Breast epithelium (tissue), 4 donors: ENCODE data around the gene NWD2. TPM values are rescaled to one million over a fixed set of nuclear protein-coding genes. Genes with fewer than 3 reads are reported as not detected.

Experiments used
- DNase-seq, 2 donors: peaks; one replicate each; pipeline ENCODE4 v3.0.0-alpha.2; 2019; ENCODE audit warnings: low spot score in 2 of 2
- H3K27ac ChIP-seq, 2 donors: fragments of 200-600 bp; sonication (generic) in 1 of 2; one replicate each; pipeline ENCODE4 v1.5.1; 2016 to 2019; ENCODE audit warnings: mild to moderate bottlenecking in 1 of 2
- H3K27me3 ChIP-seq, 2 donors: fragments of 200-600 bp; sonication (generic) in 1 of 2; one replicate each; pipeline versions ENCODE4 v1.5.1 to v1.6.0; 2017 to 2019; ENCODE audit warnings: control low read depth in 1 of 2, mild to moderate bottlenecking in 1 of 2
- H3K36me3 ChIP-seq: fragments of 200-600 bp; one replicate; pipeline ENCODE4 v1.5.1; 2019
- H3K4me1 ChIP-seq, 2 donors: fragments of 200-600 bp; sonication (generic); one replicate each; pipeline ENCODE4 v1.5.1; 2016 to 2019; ENCODE audit warnings: control low read depth in 1 of 2
- H3K4me3 ChIP-seq, 3 donors: fragments of 200-600 bp; sonication (generic); 1 replicate in 2 of 3; 2 replicates in 1 of 3; pipeline ENCODE4 v1.5.1; 2016 to 2019; ENCODE audit warnings: mild to moderate bottlenecking in 3 of 3, moderate library complexity in 2 of 3
- H3K9me3 ChIP-seq, 2 donors: fragments of 200-600 bp; sonication (generic) in 1 of 2; one replicate each; pipeline ENCODE4 v1.5.1; 2016 to 2019; ENCODE audit warnings: control low read depth in 1 of 2
- POLR2A ChIP-seq: fragments of 450-650 bp; IDR thresholded peaks from one replicate; pipeline ENCODE4 v1.6.1; 2016; ENCODE audit warnings: antibody characterized with exemption, mild to moderate bottlenecking, moderate library complexity
- POLR2AphosphoS5 ChIP-seq, 3 donors: sonication (generic); formaldehyde crosslinking; IDR thresholded peaks; one replicate each; pipeline ENCODE4 v1.6.1; 2017; ENCODE audit warnings: antibody characterized with exemption in 3 of 3
- intact Hi-C: fragments of 100-400 bp; cut with DNase I; formaldehyde crosslinking; loops from one replicate; pipeline ENCODE4 v1.15.1; 2023; ENCODE audit warnings: low total_unique reads
- total RNA-seq, 3 donors: library from RNA; depleted of rRNA; stranded (reverse); fragments of >200 nt; gene quantifications; one replicate each; pipeline ENCODE4 v1.1.0, GENCODE V29; 2016
- TF ChIP-seq, protein P1 (sequence below), 3 donors: fragments of 450-650 bp; IDR thresholded peaks; one replicate each; pipeline ENCODE4 v1.5.1; 2016 to 2017; ENCODE audit warnings: antibody characterized with exemption in 3 of 3, mild to moderate bottlenecking in 3 of 3, moderate library complexity in 3 of 3

Gene NWD2
- total RNA-seq, 3 donors from 2014 or later = 0.48 to 2.2 (median 0.66) TPM

DNA sequence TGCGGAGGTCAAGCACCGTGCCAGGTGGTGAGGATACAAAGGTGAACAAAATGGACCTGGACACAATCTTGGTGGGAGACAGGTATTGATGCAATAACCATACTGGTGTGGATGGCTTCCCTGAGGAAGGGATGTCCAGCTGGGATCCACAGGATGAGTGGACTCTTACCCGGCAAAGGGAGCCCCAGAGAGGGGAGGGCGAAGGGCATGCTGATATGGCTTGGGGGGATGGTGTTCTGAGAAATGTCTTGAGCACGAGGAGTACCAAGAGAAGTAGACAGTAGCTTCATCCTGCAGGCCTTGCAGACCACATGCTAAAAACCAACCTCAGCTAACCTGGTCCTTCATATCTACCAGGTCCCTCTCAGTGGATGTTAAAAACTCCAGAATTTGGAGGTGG lies 220.8 kb downstream of the NWD2 start:
- Histone ChIP-seq H3K27ac (no peak overlapping the region), H3K9me3 (no peaks in the 10 kb centered on the region), H3K36me3 (no peaks in the 10 kb centered on the region), H3K4me1 (no peaks in the 10 kb centered on the region), H3K4me3 (no peak overlapping the region), H3K27me3 (no peaks in the 10 kb centered on the region)
- DNase-seq = no peak
- intact Hi-C loops = no loop called here
- no peak for TF ChIP-seq POLR2AphosphoS5 (IDR thresholded peaks at IDR 0.05)
- TF ChIP-seq POLR2A = no peak
- TF ChIP-seq, protein P1, sequence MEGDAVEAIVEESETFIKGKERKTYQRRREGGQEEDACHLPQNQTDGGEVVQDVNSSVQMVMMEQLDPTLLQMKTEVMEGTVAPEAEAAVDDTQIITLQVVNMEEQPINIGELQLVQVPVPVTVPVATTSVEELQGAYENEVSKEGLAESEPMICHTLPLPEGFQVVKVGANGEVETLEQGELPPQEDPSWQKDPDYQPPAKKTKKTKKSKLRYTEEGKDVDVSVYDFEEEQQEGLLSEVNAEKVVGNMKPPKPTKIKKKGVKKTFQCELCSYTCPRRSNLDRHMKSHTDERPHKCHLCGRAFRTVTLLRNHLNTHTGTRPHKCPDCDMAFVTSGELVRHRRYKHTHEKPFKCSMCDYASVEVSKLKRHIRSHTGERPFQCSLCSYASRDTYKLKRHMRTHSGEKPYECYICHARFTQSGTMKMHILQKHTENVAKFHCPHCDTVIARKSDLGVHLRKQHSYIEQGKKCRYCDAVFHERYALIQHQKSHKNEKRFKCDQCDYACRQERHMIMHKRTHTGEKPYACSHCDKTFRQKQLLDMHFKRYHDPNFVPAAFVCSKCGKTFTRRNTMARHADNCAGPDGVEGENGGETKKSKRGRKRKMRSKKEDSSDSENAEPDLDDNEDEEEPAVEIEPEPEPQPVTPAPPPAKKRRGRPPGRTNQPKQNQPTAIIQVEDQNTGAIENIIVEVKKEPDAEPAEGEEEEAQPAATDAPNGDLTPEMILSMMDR (IDR thresholded peaks at IDR 0.05) = no peak

DNA sequence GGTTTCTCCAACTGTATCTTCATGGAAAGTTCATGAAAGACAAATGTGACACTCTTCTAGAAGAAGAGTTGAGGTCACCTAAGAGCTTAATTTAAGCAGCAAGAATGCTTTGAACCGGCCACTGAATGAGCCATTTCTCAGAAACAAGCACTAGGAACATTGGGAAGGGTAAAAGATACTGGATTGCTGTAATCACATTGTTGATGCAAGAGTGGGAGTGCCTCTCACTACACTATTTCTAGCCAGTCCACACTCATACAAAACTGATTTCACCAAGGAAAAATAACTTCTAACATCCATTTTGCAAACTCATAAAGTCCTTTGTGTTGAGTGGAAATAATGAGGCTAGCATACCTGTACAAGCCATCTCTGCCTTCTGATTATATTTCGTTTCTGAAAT lies 221.3 kb downstream of the NWD2 start:
- H3K27me3 ChIP-seq = no peaks in the 10 kb centered on the region
- H3K4me3 ChIP-seq = no peak overlapping the region
- intact Hi-C loops = no loop called here
- no peaks in the 10 kb centered on the region for H3K36me3 ChIP-seq
- no peaks in the 10 kb centered on the region for H3K9me3 ChIP-seq
- H3K4me1 ChIP-seq = no peaks in the 10 kb centered on the region
- no peak overlapping the region for H3K27ac ChIP-seq
- TF ChIP-seq POLR2A (no peak), POLR2AphosphoS5 (IDR thresholded peaks at IDR 0.05) (no peak)
- TF ChIP-seq, protein P1 (IDR thresholded peaks at IDR 0.05) = no peak
- DNase-seq = no peak

DNA sequence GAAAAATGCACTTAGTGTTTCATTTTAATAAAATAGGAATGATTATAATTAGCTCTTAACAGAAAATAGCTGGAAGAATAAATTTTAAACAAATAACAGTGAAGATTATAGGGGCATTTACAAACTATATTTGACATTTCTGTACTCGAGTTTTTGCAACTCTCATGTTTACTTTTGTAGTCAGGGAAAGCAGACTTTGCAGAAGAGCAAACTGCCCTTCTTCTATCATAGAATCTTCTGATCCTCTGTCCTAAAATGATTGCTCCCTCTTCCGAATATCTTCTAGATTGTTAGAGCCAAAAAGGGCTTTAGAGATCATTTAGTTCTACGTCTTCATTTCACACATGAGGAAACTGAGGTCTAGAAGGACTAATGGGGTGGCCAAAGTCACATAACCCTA lies 222.7 kb downstream of the NWD2 start:
- intact Hi-C loops = no loop called here
- DNase-seq = no peak
- no peak overlapping the region for H3K4me3 ChIP-seq
- H3K36me3 ChIP-seq = no peaks in the 10 kb centered on the region
- no peaks in the 10 kb centered on the region for H3K9me3 ChIP-seq
- H3K27me3 ChIP-seq = no peaks in the 10 kb centered on the region
- H3K27ac ChIP-seq = no peak overlapping the region
- no peaks in the 10 kb centered on the region for H3K4me1 ChIP-seq
- TF ChIP-seq POLR2A (no peak), POLR2AphosphoS5 (IDR thresholded peaks at IDR 0.05) (no peak)
- TF ChIP-seq, protein P1 (IDR thresholded peaks at IDR 0.05) = no peak

DNA sequence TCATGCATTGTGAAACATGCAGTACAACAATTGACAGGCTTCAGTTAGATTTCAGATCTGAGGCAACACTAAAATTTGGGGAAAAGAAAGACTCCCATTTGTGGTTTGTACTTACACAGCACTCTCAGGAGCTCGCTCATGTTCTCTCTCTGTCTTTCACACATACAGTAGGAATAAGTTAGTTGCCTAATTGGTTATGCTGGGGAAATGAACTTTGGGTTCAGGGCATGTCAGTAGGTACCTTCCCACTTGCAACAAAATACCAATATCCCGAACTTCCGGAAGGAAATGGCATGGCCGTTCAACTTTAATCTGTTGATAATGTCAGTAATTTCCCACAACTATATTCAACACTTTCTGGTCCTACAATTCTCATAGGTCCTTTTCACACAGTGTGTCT lies 223.3 kb downstream of the NWD2 start:
- Histone ChIP-seq H3K4me1 (no peaks in the 10 kb centered on the region), H3K4me3 (no peak overlapping the region), H3K27ac (no peak overlapping the region), H3K9me3 (no peaks in the 10 kb centered on the region), H3K27me3 (no peaks in the 10 kb centered on the region), H3K36me3 (no peaks in the 10 kb centered on the region)
- intact Hi-C loops = no loop called here
- no peak for DNase-seq
- TF ChIP-seq POLR2A (no peak), POLR2AphosphoS5 (IDR thresholded peaks at IDR 0.05) (no peak)
- TF ChIP-seq, protein P1 (IDR thresholded peaks at IDR 0.05) = no peak

DNA sequence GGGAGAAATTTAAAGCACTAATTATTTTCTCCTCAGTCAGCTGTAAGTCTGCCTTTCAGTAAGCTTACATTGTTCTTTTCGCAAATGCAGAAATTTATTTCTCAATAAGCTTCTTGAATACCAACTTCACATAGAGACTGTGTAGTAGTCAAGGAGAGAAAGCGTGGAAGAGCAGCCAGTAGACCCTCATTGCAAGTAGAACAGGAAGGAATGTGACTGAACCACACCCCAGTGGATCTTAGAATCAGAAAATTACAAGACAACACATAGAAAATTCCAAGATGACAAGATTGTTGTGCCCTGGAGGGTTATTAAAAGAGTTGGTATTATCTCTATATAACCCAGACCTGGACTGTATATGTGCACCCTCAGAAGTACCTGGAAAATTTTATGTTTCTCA lies 224.7 kb downstream of the NWD2 start:
- intact Hi-C loops = no loop called here
- H3K27ac ChIP-seq = no peak overlapping the region

More for the DNA sequence above, 224.7 kb downstream of the NWD2 start:
- Histone ChIP-seq H3K9me3 (no peaks in the 10 kb centered on the region), H3K4me1 (no peaks in the 10 kb centered on the region), H3K36me3 (no peaks in the 10 kb centered on the region), H3K27me3 (no peaks in the 10 kb centered on the region), H3K4me3 (no peak overlapping the region)
- TF ChIP-seq POLR2AphosphoS5 (IDR thresholded peaks at IDR 0.05) = no peak
- no peak for TF ChIP-seq POLR2A
- TF ChIP-seq, protein P1 (IDR thresholded peaks at IDR 0.05) = no peak
- no peak for DNase-seq
